GM19023 (cell line): Measurements from ENCODE around the gene C12orf75.
"Not testable (repeated sequence)": the region's sequence is repeated elsewhere in the genome, so short reads cannot be mapped to it uniquely, and the experiment has no call there.

ENCODE experiments used
- ATAC-seq: cut with Tn5 transposase; IDR thresholded peaks from one replicate; pipeline ENCODE4 v1.9.1; 2021; ENCODE audit warnings: mild to moderate bottlenecking, moderate library complexity; ENCODE audit not compliant: unreplicated experiment

The C12orf75 gene

DNA sequence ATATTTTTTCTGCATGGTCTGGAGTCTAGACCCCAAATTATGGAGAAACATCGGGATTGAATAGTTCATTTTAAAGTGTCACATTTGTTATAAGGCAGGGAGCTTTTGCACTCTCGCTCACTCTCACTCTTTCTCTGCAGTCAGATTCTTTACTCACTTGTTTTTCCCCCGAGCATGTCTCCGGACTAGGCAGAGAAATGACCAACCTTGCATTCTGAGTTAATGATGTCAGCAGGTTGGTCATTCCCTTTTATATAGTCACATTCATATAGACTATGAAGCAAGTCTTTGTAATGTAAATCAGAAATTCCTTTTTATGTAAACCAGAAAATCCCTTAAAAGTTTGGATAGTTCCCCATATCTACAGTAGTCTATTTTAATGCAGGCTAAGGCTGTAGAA, 4.1 kb downstream of the C12orf75 start:
- ATAC-seq: no peak

DNA sequence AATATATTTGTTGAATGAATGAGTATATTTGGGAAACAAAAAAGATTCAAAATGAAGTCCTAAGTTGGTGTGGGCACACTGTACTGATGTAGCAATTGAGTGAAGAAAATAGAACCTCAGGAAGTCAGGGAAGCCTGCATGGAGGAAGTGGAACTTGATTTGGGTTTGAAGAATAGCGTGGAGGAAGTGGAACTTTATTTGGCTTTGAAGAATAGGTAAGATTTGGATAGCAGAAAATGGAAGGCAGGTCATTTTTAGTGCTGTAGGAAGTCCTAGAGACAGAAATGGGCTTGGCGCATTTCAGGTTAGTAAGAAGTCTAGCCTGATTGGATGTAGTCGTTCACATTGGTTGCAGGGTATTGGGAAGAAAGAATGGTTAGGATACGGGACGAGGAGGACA, 5.4 kb downstream of the C12orf75 start:
- no peak for ATAC-seq

GRCh38 chr12:105336411-105336810, 5.9 kb downstream of the C12orf75 start:
- ATAC-seq: no peak

DNA sequence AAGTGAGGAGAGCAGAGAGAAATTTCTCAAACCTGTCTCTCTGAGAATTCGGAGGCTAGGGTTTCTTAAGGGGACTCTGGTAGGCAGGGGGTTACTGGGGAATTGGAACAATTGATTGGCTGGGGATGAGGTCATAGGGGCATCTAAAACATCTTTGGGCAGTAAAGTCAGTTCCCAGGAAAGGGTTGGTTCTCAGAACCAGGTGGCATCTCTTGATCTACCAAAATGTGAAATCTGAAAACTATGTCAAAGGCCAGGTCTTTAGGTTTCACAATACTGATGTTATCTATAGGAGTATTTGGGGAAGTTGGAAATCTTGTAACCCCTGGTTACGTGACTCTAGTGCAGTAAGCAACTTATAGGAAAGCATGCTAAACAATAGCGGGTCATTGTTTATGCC, 6.9 kb downstream of the C12orf75 start:
- ATAC-seq: no peak

- no peak for ATAC-seq
Observed at GRCh38 chr12:105338966-105339365, 8.5 kb downstream of the C12orf75 start.

DNA sequence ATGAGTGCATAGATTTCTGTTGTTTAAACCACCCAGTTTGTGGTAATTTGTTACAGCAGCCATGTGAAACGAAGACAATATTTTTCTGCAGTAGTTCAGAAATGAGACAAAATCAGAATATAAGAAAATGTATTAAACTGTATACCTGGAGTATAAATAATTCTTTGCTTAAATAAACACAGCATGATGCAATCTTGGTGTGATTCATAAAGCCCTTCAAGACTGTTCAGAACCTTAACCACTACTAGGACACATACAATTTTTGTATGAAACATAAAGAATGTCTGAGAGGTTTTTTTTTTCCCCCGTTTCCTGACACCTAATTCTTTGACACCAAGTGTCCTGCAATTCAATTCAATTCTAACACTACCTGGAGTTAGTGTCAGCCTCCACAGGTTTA, 10.5 kb downstream of the C12orf75 start:
- ATAC-seq: no peak

- not testable (repeated sequence) for ATAC-seq
Observed at GRCh38 chr12:105341620-105342019, 11.1 kb downstream of the C12orf75 start.

GRCh38 chr12:105342464-105342863, 12.0 kb downstream of the C12orf75 start:
- ATAC-seq: no peak

DNA sequence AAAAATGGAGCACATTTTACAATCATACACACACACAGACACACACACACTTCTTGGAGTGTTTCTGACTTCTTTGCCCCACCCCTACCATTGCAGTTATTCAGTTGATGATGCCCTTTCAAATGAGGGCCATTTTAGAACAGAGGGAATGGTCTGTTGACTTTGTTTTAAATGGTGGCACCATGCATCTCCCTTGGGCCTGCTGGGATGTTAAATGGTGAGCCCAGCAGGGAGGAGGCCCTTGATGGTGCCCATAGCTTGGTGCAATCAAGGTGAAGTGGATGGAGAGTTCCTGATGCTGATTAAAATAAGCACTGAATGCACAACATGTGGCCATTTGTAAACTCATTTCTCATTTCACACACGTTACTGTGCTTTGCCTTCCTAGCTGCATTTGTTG, 13.3 kb downstream of the C12orf75 start:
- ATAC-seq: no peak

DNA sequence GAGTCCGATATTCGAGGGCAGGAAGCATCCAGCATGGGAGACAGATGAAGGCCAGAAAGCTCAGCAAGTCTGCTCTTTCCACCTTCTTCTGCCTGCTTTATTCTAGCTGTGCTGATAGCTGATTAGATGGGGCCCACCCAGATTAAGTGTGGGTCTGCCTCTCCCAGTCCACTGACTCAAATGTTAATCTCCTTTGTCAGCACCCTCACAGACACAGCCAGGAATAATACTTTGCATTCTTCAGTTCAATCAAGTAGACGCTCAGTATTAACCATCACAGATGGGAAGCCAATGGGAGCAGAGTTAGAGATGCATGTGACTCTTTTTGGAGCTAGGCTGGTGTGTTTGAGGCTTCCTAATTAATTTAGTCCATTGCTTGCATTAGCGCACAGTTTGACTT, 17.0 kb downstream of the C12orf75 start:
- ATAC-seq: no peak

DNA sequence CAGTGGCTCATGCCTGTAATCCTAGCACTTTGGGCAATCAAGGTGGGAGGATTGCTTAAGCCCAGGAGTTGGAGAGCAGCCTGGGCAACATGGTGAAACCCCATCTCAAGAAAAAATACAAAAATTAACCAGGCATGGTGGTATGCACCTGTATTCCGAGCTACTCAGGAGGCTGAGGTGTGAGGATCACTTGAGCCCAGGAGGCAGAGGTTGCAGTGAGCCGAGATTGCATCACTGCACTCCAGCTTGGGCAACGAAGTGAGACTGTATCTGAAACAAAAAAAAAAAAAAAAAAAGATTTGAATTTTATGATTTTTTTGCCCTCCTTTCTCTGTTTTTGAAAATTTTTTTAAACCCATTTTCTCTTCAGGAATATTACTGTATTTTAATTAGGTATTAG, 17.7 kb downstream of the C12orf75 start:
- ATAC-seq: no peak

GRCh38 chr12:105348561-105348960, 18.1 kb downstream of the C12orf75 start:
- ATAC-seq: no peak

DNA sequence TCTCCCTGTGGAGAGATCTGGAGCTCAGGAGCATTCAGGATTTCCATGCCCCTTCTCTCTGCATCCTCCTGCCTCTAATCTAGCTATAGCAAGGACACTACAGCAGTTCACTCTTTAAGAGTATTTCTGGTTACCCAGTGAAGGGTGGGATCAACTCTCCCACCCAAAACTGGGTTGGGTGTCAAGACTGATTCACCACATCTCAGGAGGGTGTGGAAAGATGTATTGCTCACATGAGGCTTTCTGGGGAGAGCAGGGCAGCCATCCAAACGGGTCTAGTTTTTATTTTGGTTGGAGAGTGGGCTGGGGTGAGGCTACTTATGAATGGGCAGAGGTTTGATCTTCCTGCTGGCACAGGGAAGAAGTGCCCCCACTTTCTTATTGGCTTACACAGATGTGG, 18.6 kb downstream of the C12orf75 start:
- no peak for ATAC-seq

GRCh38 chr12:105351523-105351922, 21.0 kb downstream of the C12orf75 start:
- ATAC-seq: peak; percentile 57

GRCh38 chr12:105352052-105352451, 21.6 kb downstream of the C12orf75 start:
- ATAC-seq: peak; percentile 89

DNA sequence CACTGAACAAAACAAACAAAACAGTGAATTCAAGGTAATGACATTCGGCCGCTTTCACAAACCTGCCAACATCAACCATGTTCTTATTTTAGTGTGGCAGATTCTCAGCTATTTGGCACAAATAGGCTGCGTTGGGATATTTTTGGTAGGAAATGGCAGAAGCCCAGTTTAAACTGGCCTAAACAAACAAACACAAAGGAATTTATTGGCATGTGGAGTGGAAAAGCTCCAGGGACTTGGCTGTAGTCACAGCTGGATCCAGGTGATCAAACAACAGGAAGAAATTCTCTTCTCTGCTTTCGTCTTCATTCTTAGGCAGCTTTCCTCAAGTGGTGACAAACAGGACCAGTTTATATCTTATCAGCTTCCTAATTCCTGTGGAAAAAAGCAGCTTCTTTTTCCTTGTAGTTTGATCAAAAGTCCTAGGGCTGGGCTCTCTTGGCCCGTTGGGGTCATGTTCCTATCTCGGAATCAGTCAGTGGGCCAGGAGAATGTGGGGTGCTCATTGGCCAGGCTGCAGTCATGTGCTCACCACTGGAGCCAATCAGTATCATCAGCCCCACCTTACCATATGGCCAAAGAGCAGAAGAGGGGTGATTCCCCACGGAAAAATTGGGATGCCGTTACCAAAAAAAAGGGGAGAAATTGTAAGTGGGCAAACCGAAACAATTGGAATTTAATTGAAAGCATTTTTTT, 22.6 kb downstream of the C12orf75 start:
- no peak for ATAC-seq

- no peak for ATAC-seq
Observed at GRCh38 chr12:105355752-105356151, 25.3 kb downstream of the C12orf75 start.

GRCh38 chr12:105357162-105357691, 26.7 kb downstream of the C12orf75 start:
- ATAC-seq: peak; percentile 69

DNA sequence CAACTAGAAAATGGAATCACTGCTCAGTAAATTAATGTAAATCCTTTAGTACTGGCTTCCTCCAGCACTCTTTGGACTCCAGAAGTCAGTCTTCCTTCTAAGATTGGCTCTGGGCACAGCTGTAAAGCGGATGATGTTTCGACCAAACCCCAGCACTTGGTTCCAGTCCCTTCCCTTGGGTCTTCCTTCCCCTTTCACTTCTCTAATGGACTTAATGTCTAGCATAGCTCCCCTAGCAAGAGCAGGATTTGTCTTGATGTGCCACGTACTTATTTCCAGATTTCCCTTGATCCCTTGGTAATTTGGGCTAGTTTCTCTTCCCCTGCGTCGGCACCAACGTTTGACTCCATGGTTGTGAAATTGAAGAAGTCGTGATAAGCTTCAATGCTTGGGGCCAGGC, 28.3 kb downstream of the C12orf75 start:
- no peak for ATAC-seq

DNA sequence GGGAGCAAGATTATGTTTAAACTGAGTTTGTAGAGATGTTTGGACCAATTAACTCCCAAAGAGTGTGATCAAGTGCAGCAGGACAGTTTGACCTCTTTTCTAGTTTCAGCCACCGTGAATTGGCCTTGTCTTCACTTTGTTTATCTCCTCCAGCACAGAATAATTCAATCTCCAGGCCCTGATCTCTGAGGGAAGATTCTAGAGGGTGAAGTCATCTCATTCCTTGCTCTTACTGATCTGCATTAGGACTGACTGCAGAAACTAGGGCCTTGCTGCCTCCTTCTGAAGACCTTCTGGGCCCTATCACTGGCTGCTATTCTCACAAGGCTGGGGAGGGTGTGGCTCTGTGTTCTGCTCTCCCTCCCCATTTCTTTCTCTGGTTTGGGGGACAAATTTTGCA, 29.4 kb downstream of the C12orf75 start:
- no peak for ATAC-seq

GRCh38 chr12:105363890-105364289, 33.4 kb downstream of the C12orf75 start:
- ATAC-seq: no peak

DNA sequence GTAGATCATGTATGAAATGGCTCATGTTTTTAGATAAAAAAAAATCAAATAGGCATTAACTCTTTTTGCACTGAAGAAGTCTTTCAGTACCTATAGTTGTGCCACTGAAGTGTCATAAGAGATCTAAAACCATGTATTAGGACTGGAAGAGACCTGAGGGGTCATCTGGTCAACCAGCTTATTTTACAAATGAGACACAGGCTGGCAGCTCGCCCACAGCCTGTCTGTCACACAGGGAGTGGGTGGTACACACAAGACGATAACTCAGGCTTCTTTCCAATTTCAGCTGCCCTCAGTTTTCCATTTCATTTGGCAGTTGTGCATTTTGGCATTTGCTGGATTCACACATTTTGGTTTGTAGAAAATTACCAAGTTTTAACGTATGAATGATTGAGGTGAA, 34.7 kb downstream of the C12orf75 start:
- no peak for ATAC-seq

DNA sequence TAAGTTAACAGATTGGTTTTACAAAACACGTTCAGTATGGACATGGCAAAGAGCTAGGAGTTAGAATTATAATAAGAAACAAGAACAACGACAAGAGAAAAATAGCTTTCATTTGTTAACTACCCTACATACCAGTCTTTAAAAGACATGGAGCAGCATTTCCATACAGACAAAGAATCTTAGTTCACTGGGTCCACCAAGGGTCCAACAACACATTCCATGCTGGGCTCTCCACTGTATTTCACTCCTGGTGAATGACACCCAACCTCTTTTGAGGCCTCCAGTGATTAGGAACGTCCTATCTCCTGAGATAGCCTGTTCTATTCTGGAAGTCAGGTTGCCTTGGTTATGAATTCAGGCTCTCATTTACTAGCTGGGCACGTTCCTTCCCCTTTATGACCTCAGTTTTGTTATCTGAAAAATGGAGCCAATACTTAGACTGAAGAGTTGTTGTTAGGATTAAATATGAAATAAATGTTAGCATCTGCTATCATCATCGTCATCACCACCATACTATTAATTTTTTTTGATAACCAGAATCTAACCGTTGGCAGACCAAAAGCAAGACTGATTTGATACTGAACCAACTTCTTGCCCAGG, 37.7 kb downstream of the C12orf75 start:
- ATAC-seq: no peak
